ENCODE data around the gene MUC20.
"Not testable (repeated sequence)": the region's sequence is repeated elsewhere in the genome, so short reads cannot be mapped to it uniquely, and the experiment has no call there.

- not testable (repeated sequence) for TF ChIP-seq YY1 (IDR thresholded peaks at IDR 0.05); FOXA1 (IDR thresholded peaks at IDR 0.05); TAF1 (conservative IDR thresholded peaks at IDR 0.05); MAX (IDR thresholded peaks at IDR 0.05); RAD21 (IDR thresholded peaks at IDR 0.05); REST (IDR thresholded peaks at IDR 0.05); SP1 (IDR thresholded peaks at IDR 0.05); JUND (IDR thresholded peaks at IDR 0.05); FOXA2 (IDR thresholded peaks at IDR 0.05); NR2F2 (IDR thresholded peaks at IDR 0.05); EGR1 (IDR thresholded peaks at IDR 0.05; ENCODE audit: low read depth in 2 of 2); GABPA (IDR thresholded peaks at IDR 0.05 in 1 of 2, conservative IDR thresholded peaks at IDR 0.05 in 1 of 2)
- TF ChIP-seq, protein P1, sequence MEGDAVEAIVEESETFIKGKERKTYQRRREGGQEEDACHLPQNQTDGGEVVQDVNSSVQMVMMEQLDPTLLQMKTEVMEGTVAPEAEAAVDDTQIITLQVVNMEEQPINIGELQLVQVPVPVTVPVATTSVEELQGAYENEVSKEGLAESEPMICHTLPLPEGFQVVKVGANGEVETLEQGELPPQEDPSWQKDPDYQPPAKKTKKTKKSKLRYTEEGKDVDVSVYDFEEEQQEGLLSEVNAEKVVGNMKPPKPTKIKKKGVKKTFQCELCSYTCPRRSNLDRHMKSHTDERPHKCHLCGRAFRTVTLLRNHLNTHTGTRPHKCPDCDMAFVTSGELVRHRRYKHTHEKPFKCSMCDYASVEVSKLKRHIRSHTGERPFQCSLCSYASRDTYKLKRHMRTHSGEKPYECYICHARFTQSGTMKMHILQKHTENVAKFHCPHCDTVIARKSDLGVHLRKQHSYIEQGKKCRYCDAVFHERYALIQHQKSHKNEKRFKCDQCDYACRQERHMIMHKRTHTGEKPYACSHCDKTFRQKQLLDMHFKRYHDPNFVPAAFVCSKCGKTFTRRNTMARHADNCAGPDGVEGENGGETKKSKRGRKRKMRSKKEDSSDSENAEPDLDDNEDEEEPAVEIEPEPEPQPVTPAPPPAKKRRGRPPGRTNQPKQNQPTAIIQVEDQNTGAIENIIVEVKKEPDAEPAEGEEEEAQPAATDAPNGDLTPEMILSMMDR (IDR thresholded peaks at IDR 0.05; ENCODE audit: low read depth, low read length, missing input control): not testable (repeated sequence)
Observed at GRCh38 chr3:195694217-195695076, 26.3 kb upstream of the MUC20 start.
